ENCODE results near the gene SF3B3.
"Not testable (repeated sequence)": the region's sequence is repeated elsewhere in the genome, so short reads cannot be mapped to it uniquely, and the experiment has no call there.

SF3B3 gene

GRCh38 chr16:70579648-70580630 lies 56.3 kb downstream of the SF3B3 start:
- CTCF ChIA-PET: interaction anchor here (1.2 to 1.5 kb wide), 2 partner anchors 13 to 210 kb away, joined by 3 to 4 read pairs; no protein-coding TSS in a partner anchor
- DNase-seq (ENCODE audit: extremely low spot score): no peak
- POLR2A ChIA-PET: no interaction called here
- no peak for TF ChIP-seq CTCF (IDR thresholded peaks at IDR 0.05; ENCODE audit: control extremely low read depth, extremely low read depth, low read depth, missing control alignments)

GRCh38 chr16:70582280-70582978 lies 58.8 kb downstream of the SF3B3 start:
- POLR2A ChIA-PET: no interaction called here
- peak; percentile 34 for TF ChIP-seq CTCF (IDR thresholded peaks at IDR 0.05; ENCODE audit: control extremely low read depth, extremely low read depth, low read depth, missing control alignments)
- CTCF ChIA-PET: interaction anchor here (1.0 to 1.3 kb wide), 3 partner anchors 9 to 186 kb away, joined by 3 to 4 read pairs (median 3); no protein-coding TSS in a partner anchor
- no peak for DNase-seq (ENCODE audit: extremely low spot score)

GRCh38 chr16:70586731-70587130 lies 63.1 kb downstream of the SF3B3 start:
- CTCF ChIA-PET: no interaction called here
- TF ChIP-seq CTCF (IDR thresholded peaks at IDR 0.05; ENCODE audit: control extremely low read depth, extremely low read depth, low read depth, missing control alignments): no peak
- POLR2A ChIA-PET: no interaction called here
- no peak for DNase-seq (ENCODE audit: extremely low spot score)

GRCh38 chr16:70588565-70588964 lies 64.9 kb downstream of the SF3B3 start:
- ChIA-PET POLR2A (no interaction called here), CTCF (interaction anchor here (1.4 kb wide), 1 partner anchor 14 kb away, joined by 4 read pairs; no protein-coding TSS in a partner anchor)
- no peak for DNase-seq (ENCODE audit: extremely low spot score)

GRCh38 chr16:70589416-70589815 lies 65.8 kb downstream of the SF3B3 start:
- CTCF ChIA-PET: interaction anchor here (1.4 kb wide), 1 partner anchor 13 kb away, joined by 4 read pairs; no protein-coding TSS in a partner anchor
- DNase-seq (ENCODE audit: extremely low spot score); POLR2A ChIA-PET: not testable (repeated sequence)

More at GRCh38 chr16:70588565-70588964, 64.9 kb downstream of the SF3B3 start:
- TF ChIP-seq CTCF (IDR thresholded peaks at IDR 0.05; ENCODE audit: control extremely low read depth, extremely low read depth, low read depth, missing control alignments): no peak

GRCh38 chr16:70589998-70590471 lies 66.4 kb downstream of the SF3B3 start:
- no peak for TF ChIP-seq CTCF (IDR thresholded peaks at IDR 0.05; ENCODE audit: control extremely low read depth, extremely low read depth, low read depth, missing control alignments)
- no peak for DNase-seq (ENCODE audit: extremely low spot score)
- ChIA-PET CTCF (no interaction called here), POLR2A (no interaction called here)
